ENCODE measurements around the gene NTM.

DNA sequence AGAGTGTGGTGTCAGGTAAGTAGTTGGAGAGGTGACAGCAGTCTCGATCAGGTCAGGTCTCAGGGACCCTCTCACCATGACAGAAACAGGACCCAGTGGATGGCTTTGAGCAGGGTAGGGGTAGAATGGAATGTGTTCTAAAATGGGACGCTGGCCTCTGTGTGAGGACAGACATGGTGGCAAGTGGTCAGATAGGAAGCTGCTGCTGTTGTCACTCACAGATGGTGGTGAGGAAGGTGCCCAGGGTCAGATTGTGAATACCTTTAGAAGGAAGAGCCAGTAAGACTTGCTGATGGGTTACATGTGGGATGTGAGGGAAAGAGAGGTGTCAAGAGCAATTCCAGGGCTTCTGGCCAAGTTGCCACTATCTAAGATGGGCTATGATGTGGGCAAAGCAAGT is 596.3 kb downstream of the NTM start:
- TF ChIP-seq, protein P1, sequence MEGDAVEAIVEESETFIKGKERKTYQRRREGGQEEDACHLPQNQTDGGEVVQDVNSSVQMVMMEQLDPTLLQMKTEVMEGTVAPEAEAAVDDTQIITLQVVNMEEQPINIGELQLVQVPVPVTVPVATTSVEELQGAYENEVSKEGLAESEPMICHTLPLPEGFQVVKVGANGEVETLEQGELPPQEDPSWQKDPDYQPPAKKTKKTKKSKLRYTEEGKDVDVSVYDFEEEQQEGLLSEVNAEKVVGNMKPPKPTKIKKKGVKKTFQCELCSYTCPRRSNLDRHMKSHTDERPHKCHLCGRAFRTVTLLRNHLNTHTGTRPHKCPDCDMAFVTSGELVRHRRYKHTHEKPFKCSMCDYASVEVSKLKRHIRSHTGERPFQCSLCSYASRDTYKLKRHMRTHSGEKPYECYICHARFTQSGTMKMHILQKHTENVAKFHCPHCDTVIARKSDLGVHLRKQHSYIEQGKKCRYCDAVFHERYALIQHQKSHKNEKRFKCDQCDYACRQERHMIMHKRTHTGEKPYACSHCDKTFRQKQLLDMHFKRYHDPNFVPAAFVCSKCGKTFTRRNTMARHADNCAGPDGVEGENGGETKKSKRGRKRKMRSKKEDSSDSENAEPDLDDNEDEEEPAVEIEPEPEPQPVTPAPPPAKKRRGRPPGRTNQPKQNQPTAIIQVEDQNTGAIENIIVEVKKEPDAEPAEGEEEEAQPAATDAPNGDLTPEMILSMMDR (IDR thresholded peaks at IDR 0.05), result no peak
- no peak for TF ChIP-seq ZFX (IDR thresholded peaks at IDR 0.05; ENCODE audit: borderline replicate concordance)
